Smooth muscle cell (in vitro differentiated cells): ENCODE measurements around the gene CHIT1. TPM values are rescaled to one million over a fixed set of nuclear protein-coding genes. Genes with fewer than 3 reads are reported as not detected.
A peak's percentile ranks its signal among the peaks of the same experiment; 100 is the strongest.

Source experiments
- DNase-seq: peaks from one replicate; lab custom pipeline; 2025; ENCODE audit not compliant: unreplicated experiment; lab: John Stamatoyannopoulos, UW
- H2AFZ ChIP-seq: fragments of 200-600 bp; sonication (generic); 2 replicates; pipeline ENCODE4 v1.6.0; 2016; ENCODE audit warnings: antibody characterized with exemption, low read depth, mild to moderate bottlenecking
- H3F3A ChIP-seq: fragments of 200-600 bp; sonication (generic); 2 replicates; pipeline ENCODE4 v1.6.0; 2017; ENCODE audit warnings: antibody characterized with exemption, low read depth
- H3K27ac ChIP-seq: fragments of 200-600 bp; sonication (generic); 2 replicates; pipeline ENCODE4 v1.5.1; 2016; ENCODE audit warnings: low read depth, mild to moderate bottlenecking
- H3K27me3 ChIP-seq: fragments of 200-600 bp; sonication (generic); 2 replicates; pipeline ENCODE4 v1.6.1; 2016; ENCODE audit warnings: low read depth, mild to moderate bottlenecking
- H3K36me3 ChIP-seq: fragments of 200-600 bp; sonication (generic); 2 replicates; pipeline ENCODE4 v1.5.1; 2016; ENCODE audit warnings: low read depth
- H3K4me1 ChIP-seq: fragments of 200-600 bp; sonication (generic); 2 replicates; pipeline ENCODE4 v1.5.1; 2016; ENCODE audit warnings: low read depth
- H3K4me2 ChIP-seq: fragments of 200-600 bp; sonication (generic); 2 replicates; pipeline ENCODE4 v1.6.0; 2016; ENCODE audit warnings: mild to moderate bottlenecking
- H3K4me3 ChIP-seq: fragments of 200-600 bp; sonication (generic); 2 replicates; pipeline ENCODE4 v1.5.1; 2016; ENCODE audit warnings: mild to moderate bottlenecking
- H3K79me2 ChIP-seq: fragments of 200-600 bp; sonication (generic); 2 replicates; pipeline ENCODE4 v1.6.0; 2016; ENCODE audit warnings: low read depth, mild to moderate bottlenecking
- H3K9ac ChIP-seq: fragments of 200-600 bp; sonication (generic); 2 replicates; pipeline ENCODE4 v1.6.0; 2016; ENCODE audit warnings: low read depth
- H3K9me3 ChIP-seq: fragments of 200-600 bp; sonication (generic); replicated peaks from 2 replicates; pipeline ENCODE4 v1.5.1; 2016; ENCODE audit warnings: low read depth
- H4K20me1 ChIP-seq: fragments of 200-600 bp; sonication (generic); 2 replicates; pipeline ENCODE4 v1.6.0; 2016; ENCODE audit warnings: low read depth
- WGBS: methylation state at CpG from one replicate; pipeline ENCODE4 v1.1.7; 2016; ENCODE audit warnings: low lambda C conversion rate; 5-methylcytosine and 5-hydroxymethylcytosine counted together
- polyA plus RNA-seq: library from polyadenylated mRNA; unstranded; fragments of >200 nt; fragmentation: Nextera tagmentation; extraction: Ambion mirVana; gene quantifications from 2 replicates; pipeline ENCODE4 v1.2.1, GENCODE V29; 2016
- total RNA-seq: library from RNA; depleted of rRNA; stranded (reverse); fragments of >200 nt; gene quantifications from 2 replicates; pipeline ENCODE4 v1.2.3, GENCODE V29; 2014
- TF ChIP-seq, protein P1 (sequence below): fragments of 200-600 bp; sonication (generic); IDR thresholded peaks from 2 replicates; pipeline ENCODE4 v1.5.1; 2017; ENCODE audit warnings: borderline replicate concordance, mild to moderate bottlenecking, antibody characterized with exemption; ENCODE audit not compliant: insufficient read depth, poor library complexity, severe bottlenecking

CHIT1 gene
- total and polyA plus RNA-seq, 2 experiments from 2014 or later = not detected

DNA sequence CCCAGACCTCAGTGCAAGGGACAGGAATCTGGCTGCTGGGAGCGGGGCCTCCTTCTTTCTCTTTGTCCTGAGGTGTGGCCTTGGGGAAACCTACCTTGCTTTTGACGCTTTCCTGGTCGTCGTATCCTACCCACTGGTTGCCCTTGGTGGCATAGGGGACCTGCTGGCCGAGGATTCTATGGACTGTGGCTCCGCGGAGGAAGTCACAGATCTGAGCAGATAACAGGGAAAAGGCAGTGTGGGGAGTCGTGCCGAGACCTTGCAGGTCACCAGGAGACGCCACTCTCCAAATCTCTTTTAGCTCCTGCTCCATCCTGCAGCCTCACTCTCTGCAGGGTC lies 49.8 kb downstream of the CHIT1 start:
- no peak for DNase-seq
- Histone ChIP-seq H3K4me2 (no peak overlapping the region), H3K27me3 (no peaks in the 10 kb centered on the region), H3K9ac (no peak overlapping the region), H3K4me3 (no peak overlapping the region), H3K36me3 (no peaks in the 10 kb centered on the region), H3F3A (peaks cover 10% of the 10 kb centered on the region), H3K79me2 (no peaks in the 10 kb centered on the region), H3K4me1 (peaks cover 34% of the 10 kb centered on the region), H3K9me3 (no peaks in the 10 kb centered on the region), H4K20me1 (no peaks in the 10 kb centered on the region), H3K27ac (no peak overlapping the region), H2AFZ (no peak overlapping the region)
- WGBS = 86% methylated on average over 10 of the region's 10 CpGs
- TF ChIP-seq, protein P1, sequence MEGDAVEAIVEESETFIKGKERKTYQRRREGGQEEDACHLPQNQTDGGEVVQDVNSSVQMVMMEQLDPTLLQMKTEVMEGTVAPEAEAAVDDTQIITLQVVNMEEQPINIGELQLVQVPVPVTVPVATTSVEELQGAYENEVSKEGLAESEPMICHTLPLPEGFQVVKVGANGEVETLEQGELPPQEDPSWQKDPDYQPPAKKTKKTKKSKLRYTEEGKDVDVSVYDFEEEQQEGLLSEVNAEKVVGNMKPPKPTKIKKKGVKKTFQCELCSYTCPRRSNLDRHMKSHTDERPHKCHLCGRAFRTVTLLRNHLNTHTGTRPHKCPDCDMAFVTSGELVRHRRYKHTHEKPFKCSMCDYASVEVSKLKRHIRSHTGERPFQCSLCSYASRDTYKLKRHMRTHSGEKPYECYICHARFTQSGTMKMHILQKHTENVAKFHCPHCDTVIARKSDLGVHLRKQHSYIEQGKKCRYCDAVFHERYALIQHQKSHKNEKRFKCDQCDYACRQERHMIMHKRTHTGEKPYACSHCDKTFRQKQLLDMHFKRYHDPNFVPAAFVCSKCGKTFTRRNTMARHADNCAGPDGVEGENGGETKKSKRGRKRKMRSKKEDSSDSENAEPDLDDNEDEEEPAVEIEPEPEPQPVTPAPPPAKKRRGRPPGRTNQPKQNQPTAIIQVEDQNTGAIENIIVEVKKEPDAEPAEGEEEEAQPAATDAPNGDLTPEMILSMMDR = no peak

DNA sequence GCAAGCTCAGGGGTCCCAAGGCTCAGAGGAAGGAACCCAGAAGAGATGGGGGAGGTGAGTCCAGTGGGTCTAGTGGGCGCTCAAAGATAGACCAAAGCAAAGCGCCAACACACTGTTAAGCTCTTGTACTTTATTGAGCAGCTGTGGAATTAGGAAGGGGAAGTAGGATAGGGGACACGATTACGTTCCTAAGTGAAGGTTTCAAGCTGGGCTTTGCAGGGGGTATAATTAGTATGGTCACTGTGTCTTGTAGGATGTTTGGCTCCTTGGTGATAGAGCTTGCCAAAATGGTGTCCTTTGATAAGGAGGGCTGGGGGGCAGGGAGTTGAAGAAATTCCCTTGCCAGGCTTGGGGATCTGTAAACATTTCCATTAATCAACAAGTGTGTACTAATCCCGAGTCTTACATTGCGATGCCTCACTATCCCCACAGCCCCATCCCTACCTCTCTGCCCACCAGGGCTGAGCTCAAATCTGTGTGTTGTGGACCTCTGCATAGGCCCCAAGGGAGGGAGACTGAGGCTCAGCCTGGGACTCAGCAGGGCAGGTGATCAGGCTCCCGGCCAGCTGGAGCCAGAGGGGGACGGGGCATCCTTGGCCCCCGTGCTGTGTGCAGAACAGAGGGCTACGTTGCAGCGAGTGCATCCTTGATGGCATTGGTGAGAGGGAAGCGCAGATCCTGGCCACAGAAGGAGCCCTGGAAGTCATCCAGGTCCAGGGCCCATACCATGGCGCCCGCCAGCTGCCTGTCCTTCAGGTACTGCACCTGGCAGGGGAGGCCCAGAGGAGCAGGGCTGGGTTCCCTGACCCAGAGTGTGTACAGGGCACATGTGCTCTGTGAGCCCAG lies 50.4 kb downstream of the CHIT1 start:
- 81% methylated on average over 14 of the region's 14 CpGs for WGBS
- TF ChIP-seq, protein P1 = no peak
- no peak overlapping the region for H3K4me3 ChIP-seq
- H3K79me2 ChIP-seq = no peaks in the 10 kb centered on the region
- H3K27ac ChIP-seq = peak overlapping the region; percentile 88
- H4K20me1 ChIP-seq = no peaks in the 10 kb centered on the region
- H3K9ac ChIP-seq = no peak overlapping the region
- peaks cover 10% of the 10 kb centered on the region for H3F3A ChIP-seq
- peaks cover 34% of the 10 kb centered on the region for H3K4me1 ChIP-seq
- H3K9me3 ChIP-seq = no peaks in the 10 kb centered on the region
- no peaks in the 10 kb centered on the region for H3K36me3 ChIP-seq
- DNase-seq = no peak
- no peak overlapping the region for H2AFZ ChIP-seq
- peak overlapping the region; percentile 67 for H3K4me2 ChIP-seq
- no peaks in the 10 kb centered on the region for H3K27me3 ChIP-seq

DNA sequence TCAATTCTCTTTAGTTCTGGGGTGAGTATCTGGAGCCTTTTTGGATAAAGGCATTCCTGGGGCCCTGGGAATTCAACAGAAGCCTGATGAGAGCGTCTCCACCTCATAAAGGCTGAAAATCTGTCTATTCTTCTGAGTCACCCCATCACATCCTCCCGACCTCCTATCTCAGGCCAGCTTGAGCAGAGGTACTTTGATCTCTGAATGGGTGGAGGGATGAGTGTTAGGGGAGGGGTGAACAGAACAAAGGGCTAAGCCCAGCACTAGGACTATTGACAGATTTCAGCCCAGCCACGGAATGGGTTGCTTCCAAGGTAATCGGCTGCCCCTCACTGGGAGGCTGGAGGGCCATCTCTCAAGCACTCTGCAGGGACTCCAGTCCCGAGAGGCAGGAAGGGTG lies 51.4 kb downstream of the CHIT1 start:
- H3K4me1 ChIP-seq = peaks cover 34% of the 10 kb centered on the region
- H2AFZ ChIP-seq = no peak overlapping the region

More for the DNA sequence above, 51.4 kb downstream of the CHIT1 start:
- Histone ChIP-seq H3K79me2 (no peaks in the 10 kb centered on the region), H3K9ac (peak overlapping the region; percentile 65), H3K4me2 (peak overlapping the region; percentile 67), H3F3A (peaks cover 10% of the 10 kb centered on the region), H3K27ac (peak overlapping the region; percentile 88), H3K27me3 (no peaks in the 10 kb centered on the region), H3K9me3 (no peaks in the 10 kb centered on the region), H3K4me3 (no peak overlapping the region), H4K20me1 (no peaks in the 10 kb centered on the region), H3K36me3 (no peaks in the 10 kb centered on the region)
- 16% methylated on average over 5 of the region's 5 CpGs for WGBS
- TF ChIP-seq, protein P1 = no peak
- DNase-seq = no peak
